HG02870 (cell line): ENCODE results near the gene SHQ1.
"Not testable (repeated sequence)": the region's sequence is repeated elsewhere in the genome, so short reads cannot be mapped to it uniquely, and the experiment has no call there.

ENCODE experiments used
- ATAC-seq: cut with Tn5 transposase; IDR thresholded peaks from one replicate; pipeline ENCODE4 v1.9.1; 2021; ENCODE audit warnings: mild to moderate bottlenecking, moderate library complexity; ENCODE audit not compliant: unreplicated experiment

SHQ1 gene

DNA sequence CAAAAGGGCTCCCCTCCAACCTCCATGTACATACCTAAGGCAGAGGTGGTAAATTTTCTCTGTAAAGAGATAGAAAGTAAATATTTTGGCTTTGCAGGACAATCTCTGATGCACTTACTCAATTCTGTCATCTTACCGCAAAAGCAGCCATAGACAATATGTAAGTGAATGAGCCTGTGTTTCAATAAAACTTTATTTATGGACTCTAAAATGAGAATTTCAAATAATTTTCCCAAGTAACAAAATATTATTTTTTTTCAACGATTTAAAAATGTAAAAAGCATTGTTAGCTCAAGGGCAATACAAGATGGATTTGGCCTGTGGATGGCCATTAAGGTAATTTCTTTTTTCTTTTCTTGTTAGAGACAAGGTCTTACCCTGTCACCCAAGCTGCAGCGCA, 44.7 kb downstream of the SHQ1 start:
- no peak for ATAC-seq

DNA sequence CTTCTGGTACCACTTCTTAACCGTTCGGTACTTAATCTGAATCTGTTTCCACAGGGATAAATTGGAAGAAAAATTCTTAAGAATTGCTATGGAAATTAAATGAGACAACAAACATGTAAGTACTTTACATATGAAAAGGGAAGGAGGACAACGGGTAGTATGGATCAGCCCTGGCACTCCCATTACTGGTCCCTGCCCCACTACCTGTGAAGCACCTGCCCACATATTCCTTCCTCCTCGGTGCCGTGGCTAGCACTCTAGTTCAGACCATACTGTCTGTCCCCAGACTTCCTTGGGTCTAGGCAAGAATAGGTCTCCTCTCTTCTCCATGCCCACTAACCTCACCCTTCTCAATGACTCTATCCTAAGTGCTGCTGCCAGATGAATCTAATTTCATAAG, 46.2 kb downstream of the SHQ1 start:
- ATAC-seq: no peak

DNA sequence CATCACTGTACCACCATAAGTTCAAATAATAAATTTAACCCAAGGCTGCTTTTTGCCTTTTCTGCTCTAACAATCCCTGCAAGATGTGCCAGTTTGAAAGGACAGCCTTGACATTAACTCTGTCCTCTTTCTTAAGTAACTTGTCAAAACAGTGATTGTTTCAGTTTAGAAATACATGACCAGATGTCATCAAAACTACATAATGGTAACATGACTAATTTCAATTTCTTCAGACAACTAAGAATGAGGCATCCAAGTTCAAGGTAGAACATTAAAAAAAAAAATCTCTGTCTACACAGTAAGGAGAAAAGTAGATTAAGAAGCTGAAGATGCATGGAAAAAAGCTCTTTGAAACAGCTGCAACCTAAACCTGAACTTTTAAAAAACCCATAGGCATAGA, 47.4 kb downstream of the SHQ1 start:
- peak; percentile 82 for ATAC-seq

DNA sequence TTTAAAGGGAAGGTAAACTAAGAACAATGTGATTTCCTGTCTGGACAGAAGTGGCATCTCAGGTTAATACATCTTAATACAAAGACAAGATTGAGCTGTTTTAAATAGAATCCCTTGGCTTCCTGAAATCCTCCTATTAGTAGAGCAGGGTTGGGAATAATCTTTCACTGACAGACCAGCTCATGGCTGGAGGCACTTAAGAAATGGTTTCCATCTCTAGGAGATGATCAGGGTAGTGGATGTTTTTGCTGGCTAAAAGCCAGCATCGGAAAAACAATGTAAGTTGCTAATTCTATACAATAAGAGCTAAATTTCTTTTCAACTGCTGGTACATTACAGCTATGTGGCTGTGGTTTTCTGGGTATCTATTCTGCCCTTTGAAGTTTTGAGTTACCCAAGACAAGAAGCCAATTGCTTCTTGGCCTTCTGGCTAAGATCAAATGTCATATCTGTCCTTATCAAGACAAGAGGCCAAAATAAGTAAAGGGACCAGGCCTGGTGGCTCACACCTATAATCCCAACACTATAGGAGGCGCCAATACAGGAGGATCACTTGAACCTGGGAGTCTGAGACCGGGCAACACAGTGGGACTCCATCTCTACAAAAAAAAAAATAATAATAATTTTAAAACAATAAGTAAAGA, 49.6 kb downstream of the SHQ1 start:
- no peak for ATAC-seq

DNA sequence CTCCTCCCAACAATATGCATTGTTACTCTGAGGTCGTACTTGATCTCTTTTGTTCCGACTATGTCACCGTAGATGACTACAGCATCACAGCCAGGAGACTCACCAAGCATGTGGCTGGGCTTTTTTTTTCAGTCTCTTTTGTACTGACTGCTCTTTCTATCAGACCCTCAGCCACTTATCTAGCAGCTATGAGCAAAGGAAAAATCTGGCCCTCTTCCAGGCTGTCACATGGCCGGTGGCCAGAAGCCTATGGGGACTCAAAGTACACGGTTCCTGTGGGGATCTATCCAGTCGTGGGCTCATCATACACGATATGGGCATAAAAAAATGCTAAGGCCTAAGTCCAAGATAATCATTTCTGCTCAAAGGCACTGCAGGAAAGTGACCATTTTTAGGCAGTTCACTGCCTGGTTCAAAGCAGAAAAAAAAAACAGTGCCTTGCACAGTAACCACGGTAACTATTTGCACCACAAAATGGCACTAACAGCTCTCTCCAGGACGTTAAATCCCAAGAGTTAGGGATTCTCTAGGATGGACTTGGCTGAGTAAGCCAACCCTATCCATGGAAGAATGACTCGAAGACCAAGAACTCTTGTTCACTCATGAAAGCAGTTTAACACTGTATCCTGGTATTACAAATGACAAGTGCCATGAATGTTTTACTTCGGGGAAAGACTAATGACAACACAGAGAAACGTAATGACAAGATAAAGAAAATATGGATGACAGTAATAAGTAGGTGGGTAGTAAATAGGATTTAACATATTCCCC, 50.3 kb downstream of the SHQ1 start:
- ATAC-seq: no peak

DNA sequence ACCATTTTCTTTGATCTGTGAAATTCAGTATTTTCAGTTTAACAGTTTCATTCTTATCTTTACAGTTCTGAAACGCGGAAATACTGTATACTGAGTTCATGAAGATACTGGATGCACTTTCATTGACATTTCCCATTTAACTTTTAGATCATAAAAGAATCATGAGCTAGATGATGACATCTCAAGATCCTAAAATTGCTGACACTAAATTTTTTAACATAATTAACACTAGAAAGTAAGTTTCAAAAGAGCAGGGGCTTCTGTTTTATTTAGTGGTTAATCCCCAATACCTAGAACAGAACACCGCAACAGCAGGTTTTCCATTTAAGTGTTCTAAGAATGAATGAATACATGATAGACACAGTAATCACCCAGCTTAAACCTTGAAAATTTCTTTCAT, 54.2 kb downstream of the SHQ1 start:
- ATAC-seq: no peak

DNA sequence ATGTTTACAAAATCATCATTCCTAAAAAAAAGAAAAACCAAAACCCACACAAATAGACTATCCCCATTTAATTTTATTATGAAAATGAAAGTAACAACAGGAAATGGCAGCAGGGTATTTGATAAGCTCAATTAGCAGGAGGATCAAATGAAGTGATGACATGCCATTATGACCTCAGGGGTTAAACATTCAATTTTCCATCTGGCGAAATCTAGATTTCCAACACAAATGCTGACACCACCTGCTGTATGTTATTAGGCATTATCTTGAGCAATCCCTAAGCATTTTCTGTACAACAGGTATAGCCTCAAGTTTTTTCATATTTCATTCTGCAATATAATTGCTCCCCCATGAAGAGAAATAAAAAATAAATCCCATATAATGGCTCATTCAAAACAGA, 57.1 kb downstream of the SHQ1 start:
- no peak for ATAC-seq

DNA sequence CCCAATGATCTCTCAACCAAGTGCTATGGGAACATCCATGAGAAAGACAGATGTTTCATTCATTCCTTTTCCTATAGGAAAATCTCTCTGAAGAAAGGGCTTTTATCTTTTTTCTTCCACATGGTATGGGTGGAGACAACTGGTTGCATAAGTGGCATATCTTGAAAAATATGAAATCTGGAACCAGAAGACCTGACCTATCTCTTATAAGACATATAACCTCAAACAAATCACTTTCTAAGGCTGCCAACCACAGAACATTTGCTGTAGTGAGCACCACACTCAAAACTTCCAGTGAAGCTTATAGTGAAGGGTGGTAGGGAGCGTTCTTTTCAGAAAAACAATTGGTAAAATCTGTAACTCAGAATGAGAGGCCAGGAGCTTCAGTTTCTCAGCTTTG, 58.5 kb downstream of the SHQ1 start:
- ATAC-seq: no peak

DNA sequence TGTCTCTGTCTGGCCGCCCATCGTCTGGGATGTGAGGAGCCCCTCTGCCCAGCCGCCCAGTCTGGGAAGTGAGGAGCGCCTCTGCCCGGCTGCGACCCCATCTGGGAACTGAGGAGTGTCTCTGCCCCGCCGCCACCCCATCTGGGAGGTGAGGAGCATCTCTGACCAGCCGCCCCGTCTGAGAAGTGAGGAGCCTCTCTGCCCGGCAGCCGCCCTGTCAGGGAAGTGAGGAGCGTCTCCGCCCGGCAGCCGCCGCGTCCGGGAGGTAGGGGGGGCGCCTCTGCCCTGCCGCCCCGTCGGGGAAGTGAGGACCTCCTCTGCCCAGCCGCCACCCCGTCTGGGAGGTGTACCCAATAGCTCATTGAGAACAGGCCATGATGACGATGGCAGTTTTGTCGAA, 60.0 kb downstream of the SHQ1 start:
- ATAC-seq: not testable (repeated sequence)

DNA sequence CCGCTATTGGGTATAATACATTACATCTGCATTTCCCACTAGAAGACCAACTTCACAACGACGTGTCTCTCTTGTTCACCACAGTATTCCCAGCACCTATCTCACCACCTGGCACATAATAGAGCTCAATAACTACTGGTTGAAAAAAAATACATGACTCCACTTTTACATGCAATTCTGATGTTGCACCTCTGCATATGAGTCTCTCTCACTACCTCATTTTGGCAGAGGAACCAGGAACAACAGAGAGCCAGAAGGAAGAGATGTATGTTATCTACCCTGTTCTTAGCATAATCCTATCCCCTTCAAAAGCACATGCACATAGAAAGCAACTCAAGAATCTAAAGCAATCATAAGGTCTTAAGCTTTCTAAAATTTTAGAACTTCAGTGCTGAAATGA, 61.6 kb downstream of the SHQ1 start:
- no peak for ATAC-seq

DNA sequence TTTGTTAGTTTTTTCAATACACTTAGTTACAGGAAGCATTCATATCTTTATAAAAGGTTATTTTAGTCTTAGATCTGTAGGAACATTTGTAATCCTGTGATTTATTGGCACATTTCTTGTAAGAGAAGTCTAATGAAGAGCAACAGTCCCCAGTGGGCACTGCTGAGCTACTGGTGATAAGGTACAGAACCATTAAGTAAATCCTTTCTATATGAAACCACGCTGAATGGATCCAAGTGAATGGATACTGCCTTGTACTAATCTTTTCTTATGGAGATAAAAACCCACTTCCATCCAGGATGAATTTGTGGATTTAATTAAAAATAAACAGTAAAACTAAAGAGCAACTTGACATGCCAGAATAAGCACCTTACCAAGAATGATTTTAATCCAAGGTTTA, 64.0 kb downstream of the SHQ1 start:
- no peak for ATAC-seq

DNA sequence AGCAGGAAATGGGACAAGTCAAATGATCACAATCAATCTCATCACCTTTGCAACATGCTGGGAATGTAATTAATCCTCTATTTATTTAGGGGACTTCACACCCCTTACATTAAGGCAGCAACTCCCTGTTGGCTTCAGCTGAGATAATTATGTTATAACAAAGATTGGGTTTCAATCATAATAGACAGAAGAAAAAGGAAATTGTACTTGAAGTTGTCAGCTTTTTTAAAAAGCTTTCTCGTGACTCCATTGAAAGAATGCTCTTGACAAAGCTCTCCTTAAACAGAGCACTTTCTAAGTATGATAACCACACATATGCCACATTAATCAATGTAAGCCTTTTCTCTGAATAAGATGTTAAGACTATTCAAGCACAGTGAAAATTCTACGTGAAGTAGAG, 65.7 kb downstream of the SHQ1 start:
- no peak for ATAC-seq

DNA sequence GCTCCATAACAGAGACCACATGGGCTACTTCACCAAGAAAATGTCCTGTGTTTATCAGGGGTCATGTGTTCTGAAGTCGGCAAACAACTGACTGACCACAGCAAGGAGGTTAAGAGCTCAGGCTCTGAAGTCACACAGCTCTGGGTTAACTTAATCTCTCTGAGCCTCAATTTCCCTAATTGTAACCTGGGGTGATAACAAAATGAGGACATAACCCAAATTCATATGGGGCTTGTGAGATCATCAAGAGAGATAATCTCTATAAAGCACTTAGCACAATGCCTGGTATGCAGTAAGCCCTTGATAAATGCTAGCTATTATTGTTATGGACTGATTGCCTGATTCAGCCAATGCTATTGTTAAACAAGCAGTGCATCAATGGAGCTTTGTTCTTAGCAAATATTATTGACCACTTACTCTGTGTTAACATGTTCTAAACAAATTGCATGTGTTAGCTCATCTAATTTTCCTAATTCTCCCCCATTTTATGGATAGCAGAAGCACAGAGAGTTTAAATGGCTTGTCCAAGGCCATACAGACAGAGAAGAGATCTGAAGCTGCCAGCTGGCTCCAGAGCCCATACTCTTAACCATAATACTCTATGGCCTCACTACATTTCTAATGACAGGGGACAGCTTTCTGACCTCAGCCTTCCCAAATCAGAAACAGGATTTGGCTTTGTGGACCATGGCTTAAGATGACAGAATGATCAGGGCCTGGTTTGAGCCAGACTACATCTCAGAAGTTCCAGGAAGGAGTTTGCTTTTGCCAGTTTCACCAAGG, 78.3 kb downstream of the SHQ1 start:
- no peak for ATAC-seq

DNA sequence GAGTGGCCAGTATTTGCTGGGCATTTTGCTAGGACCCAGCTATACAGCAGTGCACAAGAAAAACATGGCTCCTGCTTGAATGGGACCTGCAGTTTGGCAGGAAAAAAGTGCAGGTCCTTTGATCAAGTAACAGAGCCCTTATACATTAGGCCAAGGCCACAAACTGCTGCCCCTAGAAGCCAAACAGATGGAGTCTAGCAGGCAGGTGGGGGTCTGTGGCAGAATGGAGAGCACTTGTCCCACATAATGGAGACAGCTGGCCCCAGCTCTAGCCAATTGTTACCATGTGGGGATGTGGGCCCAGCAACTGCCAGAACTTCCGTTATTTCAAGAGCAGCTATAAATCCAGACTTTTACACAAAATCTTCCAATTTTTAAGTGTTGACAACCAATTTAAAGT, 79.3 kb downstream of the SHQ1 start:
- no peak for ATAC-seq

DNA sequence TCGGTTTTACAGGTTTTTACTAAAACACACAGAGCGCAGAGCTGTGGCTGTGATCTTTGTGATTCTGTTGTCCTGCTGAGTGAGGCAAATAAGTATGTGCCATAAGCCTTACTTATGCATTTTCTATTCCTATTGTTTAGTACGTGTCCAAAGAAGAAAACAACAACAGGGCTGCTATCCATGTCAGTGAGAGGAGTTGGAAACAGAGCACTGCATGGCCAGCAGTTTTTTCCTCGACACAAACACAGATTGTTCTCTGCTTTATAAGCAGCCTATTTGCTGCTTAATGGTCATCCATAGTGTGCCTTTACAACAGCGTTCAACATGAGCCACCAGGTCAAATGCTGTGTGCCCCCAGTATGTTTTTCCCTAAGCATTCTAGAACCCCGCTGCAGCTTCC, 79.8 kb downstream of the SHQ1 start:
- no peak for ATAC-seq

DNA sequence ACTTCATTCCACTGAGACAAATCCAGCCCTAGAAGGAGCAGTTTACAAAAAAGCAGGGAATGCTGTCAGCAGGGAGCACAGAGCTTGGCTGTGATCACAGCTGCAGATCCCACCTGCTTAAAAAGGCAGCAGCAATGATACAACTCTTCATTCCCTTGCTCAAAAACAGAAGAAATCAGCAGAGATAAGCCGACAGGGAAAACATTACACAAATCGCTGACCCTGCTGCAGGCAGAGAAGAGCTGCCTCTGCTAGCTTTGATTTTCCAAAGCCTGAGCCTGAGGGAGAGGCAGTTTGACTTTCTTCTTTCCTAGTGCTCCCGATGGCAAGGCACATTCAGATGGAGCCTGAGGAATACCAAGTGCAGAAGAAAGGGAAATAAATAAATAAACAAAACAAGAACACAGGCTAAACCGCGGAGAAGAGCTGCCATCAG, 80.2 kb downstream of the SHQ1 start:
- ATAC-seq: no peak

DNA sequence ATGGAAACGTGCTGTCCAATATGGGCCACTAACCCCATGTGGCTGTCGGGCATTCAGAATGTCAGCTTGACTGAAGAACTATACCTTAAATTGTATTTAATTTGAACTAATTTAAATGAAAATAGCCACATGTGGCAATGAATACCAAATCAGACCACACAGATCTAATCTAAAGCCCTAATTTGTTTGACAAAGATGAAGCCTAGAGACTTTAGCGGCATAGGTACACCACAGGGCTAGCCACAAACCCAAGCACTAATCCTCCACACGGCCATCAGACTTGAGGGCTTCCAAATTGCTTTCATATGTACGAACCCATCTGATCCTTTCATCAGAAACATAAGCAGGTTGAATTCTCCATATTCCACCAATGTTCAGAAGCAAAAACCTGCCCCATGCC, 81.4 kb downstream of the SHQ1 start:
- no peak for ATAC-seq

DNA sequence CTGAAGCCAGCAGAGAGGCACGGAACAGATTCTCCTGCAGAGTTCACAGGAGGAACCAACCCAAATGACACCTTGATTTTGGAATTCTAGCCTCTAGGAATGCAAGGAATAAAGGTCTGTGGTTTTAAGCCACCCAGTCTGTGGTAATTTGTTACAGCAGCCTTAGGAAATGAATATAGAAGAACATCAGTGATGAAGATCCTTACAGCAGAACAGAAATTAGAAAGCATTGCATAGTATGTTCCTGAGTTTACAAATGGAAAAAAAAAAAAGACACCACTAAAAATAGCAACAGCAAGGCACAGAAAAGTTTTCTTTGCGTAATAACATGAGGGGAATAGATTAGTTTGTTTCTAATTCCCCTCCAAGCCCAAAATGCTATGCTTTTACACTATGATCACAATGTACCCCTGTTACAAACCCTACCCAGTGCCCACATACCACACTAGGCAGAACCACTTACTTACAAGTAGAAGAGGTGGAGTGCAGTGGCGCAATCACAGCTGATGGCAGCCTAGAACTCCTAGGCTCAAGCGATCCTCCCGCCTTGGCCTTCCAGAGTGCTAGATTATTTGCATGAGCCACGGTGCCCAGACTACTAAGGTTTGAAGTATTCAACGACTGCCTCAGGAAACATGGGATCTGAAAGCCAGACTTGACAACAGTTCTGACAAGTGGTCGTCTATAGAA, 84.3 kb downstream of the SHQ1 start:
- ATAC-seq: no peak

DNA sequence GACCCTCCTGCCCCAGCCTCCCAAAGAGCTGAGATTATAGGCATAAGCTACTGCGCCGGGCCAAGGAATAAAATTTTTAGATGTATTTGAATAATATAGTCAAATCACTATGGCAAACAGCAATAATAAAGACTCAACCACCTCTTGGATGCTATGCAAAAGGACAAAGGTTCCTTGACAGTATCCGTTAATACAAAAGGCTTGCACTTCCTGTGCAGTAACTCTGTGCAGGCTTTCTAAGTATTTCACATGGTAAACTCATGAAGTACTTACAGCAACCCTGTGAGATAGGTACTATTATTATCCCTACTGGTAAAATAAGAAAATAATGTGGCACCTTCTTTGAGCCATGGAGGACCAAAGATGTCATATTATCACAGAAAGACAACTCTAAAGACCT, 86.8 kb downstream of the SHQ1 start:
- no peak for ATAC-seq

DNA sequence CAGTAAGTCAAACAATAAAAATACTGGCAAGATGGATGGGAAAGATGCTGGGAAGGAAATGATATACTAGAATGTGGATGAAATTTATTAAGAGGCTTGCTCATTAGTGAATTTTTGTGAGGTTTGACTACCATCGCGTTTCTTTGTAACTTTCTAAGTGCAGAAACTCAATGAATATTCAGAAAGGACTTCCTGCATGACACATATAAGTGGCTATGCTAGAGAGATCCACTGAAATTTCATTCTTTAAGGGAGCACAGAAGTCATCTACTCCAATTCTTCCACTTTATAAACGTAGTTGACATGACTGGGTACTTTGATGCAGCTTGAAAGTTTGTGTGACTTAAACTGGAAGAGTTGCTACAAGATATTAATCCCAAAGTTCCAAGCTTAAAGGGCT, 88.0 kb downstream of the SHQ1 start:
- no peak for ATAC-seq

DNA sequence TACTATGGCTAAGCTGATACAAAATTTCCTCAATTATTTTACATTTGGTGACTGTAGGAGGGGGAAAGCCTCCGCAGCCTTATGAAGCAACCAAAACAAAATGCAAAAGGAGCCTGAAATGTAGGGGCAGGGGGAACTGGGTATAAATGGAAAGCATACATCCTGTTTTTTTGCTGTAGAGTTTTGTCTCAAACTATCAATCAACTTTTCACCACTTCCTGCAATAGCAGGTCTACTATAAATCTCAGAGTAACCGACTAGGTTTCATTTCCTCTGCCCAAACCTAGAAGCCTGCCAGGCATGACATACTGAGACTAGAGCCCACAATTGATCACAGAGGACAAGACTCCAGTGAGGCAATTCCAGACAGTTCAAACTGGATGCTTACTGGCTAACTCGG, 91.3 kb downstream of the SHQ1 start:
- ATAC-seq: peak; percentile 99
